ENCODE results near the gene PEPD.

PEPD gene

DNA sequence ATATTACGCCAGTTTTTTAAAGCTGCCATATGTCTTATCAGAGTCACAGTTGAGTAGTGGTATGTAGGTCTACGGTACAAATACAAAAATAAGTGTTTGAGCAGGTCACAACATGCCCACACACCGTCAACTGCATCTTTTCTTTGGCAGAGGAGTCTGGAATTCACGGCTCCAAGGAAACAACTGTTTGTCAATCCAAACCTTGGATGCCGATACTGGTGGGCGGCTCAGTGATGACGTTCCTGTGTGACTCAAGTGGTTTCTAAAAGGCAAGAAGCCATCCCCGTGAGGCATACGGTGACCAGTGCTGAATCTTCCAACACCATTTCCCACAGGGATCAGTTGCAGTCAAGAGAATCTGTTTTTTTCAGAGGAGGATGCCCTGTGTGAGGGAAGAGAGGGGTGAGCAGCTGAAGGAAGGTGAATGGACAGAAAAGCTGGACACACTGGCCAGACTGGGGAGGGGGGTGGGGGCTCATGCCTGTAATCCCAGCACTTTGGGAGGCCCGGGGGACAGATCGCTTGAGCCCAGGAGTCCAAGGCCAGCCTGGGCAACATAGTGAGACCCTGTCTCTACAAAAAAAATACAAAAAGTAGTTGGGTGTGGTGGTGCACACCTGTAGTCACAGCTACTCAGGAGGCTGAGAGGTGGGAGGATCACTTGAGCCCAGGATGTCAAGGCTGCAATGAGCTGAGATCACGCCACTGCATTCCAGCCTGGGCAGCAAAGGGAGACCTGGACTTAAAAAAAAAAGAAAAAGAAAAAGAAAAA, 170.9 kb downstream of the PEPD start:
- no peak overlapping the region for H3K4ac ChIP-seq (ENCODE audit: low read length)
- no CpG with 5 or more reads among the region's 12 CpGs for WGBS, 2 donors (ENCODE audit: extremely low coverage in 2 of 2, insufficient read length in 2 of 2, insufficient replicate concordance in 1 of 2)
- no peak overlapping the region for H3K4me2 ChIP-seq (ENCODE audit: insufficient read depth, low read length, poor library complexity, severe bottlenecking)
- H3K27me3 ChIP-seq (ENCODE audit: control insufficient read depth in 3 of 3, insufficient read depth in 3 of 3, low read depth in 1 of 3, low read length in 3 of 3): peaks cover 0 to 20% (median 0%) of the 10 kb centered on the region in 3 experiments
- H3K18ac ChIP-seq (ENCODE audit: low read length): no peak overlapping the region
- peaks cover 0 to 3% of the 10 kb centered on the region in 2 donors for H3K9me3 ChIP-seq (replicated peaks in 1 of 2; ENCODE audit: control insufficient read depth in 2 of 2, insufficient read depth in 1 of 2, low read depth in 1 of 2, low read length in 2 of 2)
- H3K23ac ChIP-seq (ENCODE audit: low read depth, low read length, poor library complexity): no peak overlapping the region
- H3K4me3 ChIP-seq (ENCODE audit: low read length in 2 of 2): no peak overlapping the region
- no peak for DNase-seq (ENCODE audit: low spot score)
- no peak overlapping the region for H2BK12ac ChIP-seq (ENCODE audit: low read length)
- no peak overlapping the region for H4K91ac ChIP-seq (ENCODE audit: low read depth, low read length, poor library complexity)
- no peak overlapping the region for H4K8ac ChIP-seq (ENCODE audit: low read depth, low read length)
- no peak overlapping the region for H2BK15ac ChIP-seq (ENCODE audit: low read length)
- H2AFZ ChIP-seq (ENCODE audit: low read length): no peak overlapping the region
- H3K14ac ChIP-seq (ENCODE audit: low read length): no peak overlapping the region
- H3K4me1 ChIP-seq (ENCODE audit: control insufficient read depth in 2 of 2, insufficient read depth in 1 of 2, low read depth in 1 of 2, low read length in 2 of 2): no peaks in the 10 kb centered on the region
- no peak overlapping the region for H2BK5ac ChIP-seq (ENCODE audit: low read length)
- no peak overlapping the region for H2AK5ac ChIP-seq (ENCODE audit: low read depth, low read length)
- H3K9ac ChIP-seq (ENCODE audit: low read depth, low read length, poor library complexity): no peak overlapping the region
- H2BK120ac ChIP-seq (ENCODE audit: low read depth, low read length): no peak overlapping the region
- H3K27ac ChIP-seq (replicated peaks; ENCODE audit: low read length): no peak overlapping the region
- no peaks in the 10 kb centered on the region for H3K36me3 ChIP-seq (replicated peaks in 1 of 2; ENCODE audit: control insufficient read depth in 2 of 2, insufficient read depth in 2 of 2, low read length in 2 of 2)
- no peaks in the 10 kb centered on the region for H3K79me1 ChIP-seq (ENCODE audit: low read depth, low read length)

DNA sequence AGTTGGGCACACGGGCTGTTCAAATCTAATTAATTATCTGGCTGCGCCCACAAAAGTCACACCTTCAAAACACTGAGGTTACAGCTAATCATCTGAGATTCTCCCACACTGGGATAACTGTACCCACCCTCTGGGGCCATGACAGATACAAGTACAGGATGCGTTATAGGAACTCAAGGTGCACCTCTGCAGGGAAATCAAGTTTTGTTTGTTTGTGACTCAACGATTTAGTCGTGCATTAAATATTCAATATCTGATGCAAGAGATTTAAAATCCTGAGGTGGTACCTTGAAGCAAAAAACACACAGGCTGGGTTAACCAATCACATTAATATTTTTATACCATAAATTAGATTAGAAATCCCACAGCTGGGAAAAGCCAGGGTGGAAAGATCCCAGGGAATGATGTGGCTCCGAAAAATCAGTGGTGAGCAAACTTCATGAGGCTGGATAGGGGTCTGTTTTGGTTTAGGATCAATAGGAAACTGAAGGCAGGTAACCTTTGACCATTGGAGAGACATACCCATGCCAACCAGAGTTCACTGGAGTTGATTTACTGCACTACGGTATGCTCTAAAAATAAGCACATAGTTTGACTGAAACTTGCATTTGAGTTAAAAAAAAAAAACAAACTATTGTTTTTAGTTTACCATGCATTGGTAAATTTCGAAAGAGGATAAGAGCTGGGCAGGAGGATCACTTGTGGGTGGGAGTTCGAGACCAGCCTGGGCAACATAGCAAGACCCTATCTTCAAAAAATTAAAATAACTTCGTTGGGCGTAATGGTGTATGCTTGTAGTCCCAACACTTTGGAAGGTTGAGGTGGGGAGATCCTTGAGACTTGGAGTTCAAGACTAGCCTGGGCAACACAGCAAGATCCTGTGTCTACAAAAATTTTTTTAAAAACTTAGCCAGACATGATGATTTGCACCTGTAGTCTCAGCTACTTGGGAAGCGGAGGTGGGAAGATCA, 172.0 kb downstream of the PEPD start:
- no peak overlapping the region for H2BK15ac ChIP-seq (ENCODE audit: low read length)
- H4K91ac ChIP-seq (ENCODE audit: low read depth, low read length, poor library complexity): no peak overlapping the region
- peaks cover 0 to 20% (median 0%) of the 10 kb centered on the region in 3 experiments for H3K27me3 ChIP-seq (ENCODE audit: control insufficient read depth in 3 of 3, insufficient read depth in 3 of 3, low read depth in 1 of 3, low read length in 3 of 3)
- H3K4me1 ChIP-seq (ENCODE audit: control insufficient read depth in 2 of 2, insufficient read depth in 1 of 2, low read depth in 1 of 2, low read length in 2 of 2): peaks cover 0 to 1% of the 10 kb centered on the region in 2 donors
- no peak overlapping the region for H2BK120ac ChIP-seq (ENCODE audit: low read depth, low read length)
- no peak overlapping the region for H4K8ac ChIP-seq (ENCODE audit: low read depth, low read length)
- no peak for DNase-seq (ENCODE audit: low spot score)
- H3K4me3 ChIP-seq (ENCODE audit: low read length in 2 of 2): no peak overlapping the region
- H2BK12ac ChIP-seq (ENCODE audit: low read length): no peak overlapping the region
- H3K79me1 ChIP-seq (ENCODE audit: low read depth, low read length): no peaks in the 10 kb centered on the region
- H2AK5ac ChIP-seq (ENCODE audit: low read depth, low read length): no peak overlapping the region
- no peak overlapping the region for H3K23ac ChIP-seq (ENCODE audit: low read depth, low read length, poor library complexity)
- H2AFZ ChIP-seq (ENCODE audit: low read length): no peak overlapping the region
- WGBS, 2 donors (ENCODE audit: extremely low coverage in 2 of 2, insufficient read length in 2 of 2, insufficient replicate concordance in 1 of 2): no CpG with 5 or more reads among the region's 12 CpGs
- H2BK5ac ChIP-seq (ENCODE audit: low read length): no peak overlapping the region
- no peak overlapping the region for H3K9ac ChIP-seq (ENCODE audit: low read depth, low read length, poor library complexity)
- H3K4me2 ChIP-seq (ENCODE audit: insufficient read depth, low read length, poor library complexity, severe bottlenecking): no peak overlapping the region
- no peak overlapping the region for H3K14ac ChIP-seq (ENCODE audit: low read length)
- H3K36me3 ChIP-seq (replicated peaks in 1 of 2; ENCODE audit: control insufficient read depth in 2 of 2, insufficient read depth in 2 of 2, low read length in 2 of 2): no peaks in the 10 kb centered on the region
- H3K4ac ChIP-seq (ENCODE audit: low read length): no peak overlapping the region
- H3K9me3 ChIP-seq (replicated peaks in 1 of 2; ENCODE audit: control insufficient read depth in 2 of 2, insufficient read depth in 1 of 2, low read depth in 1 of 2, low read length in 2 of 2): no peaks in the 10 kb centered on the region
- H3K18ac ChIP-seq (ENCODE audit: low read length): no peak overlapping the region
- no peak overlapping the region for H3K27ac ChIP-seq (replicated peaks; ENCODE audit: low read length)

DNA sequence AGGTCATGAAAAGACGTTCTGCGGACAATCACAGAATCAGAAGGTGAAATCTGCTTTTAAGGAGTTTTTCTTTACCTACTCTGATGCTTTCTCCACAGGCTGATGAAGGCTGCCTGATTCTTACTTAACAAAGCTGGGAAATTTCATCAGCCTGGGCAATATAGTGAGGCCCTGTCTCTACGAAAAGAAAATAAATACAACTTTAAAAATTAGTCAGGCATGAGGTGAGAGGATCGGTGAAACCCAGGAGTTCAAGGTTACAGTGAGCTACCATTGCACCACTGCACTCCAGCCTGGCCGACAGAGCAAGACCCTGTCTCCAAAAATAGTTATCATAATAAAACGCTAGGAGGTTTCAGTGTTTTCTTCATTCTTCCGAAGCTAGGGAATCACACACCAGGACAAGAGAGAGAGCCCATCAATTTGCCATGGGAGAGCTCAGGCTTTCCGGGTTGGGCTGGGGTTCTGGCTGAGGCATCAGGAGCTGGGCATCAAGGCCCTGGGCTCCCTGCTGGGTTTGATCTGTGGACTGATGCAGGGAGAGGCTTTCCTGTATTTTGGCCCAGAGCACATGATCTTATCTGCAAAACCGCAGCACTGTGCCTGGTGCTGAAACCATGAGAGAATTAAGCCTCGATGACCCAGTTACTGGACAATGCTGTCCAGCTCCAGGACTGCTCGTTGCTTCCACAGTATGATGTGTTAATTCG, 173.1 kb downstream of the PEPD start:
- H3K23ac ChIP-seq (ENCODE audit: low read depth, low read length, poor library complexity): no peak overlapping the region
- H3K27me3 ChIP-seq (ENCODE audit: control insufficient read depth in 3 of 3, insufficient read depth in 3 of 3, low read depth in 1 of 3, low read length in 3 of 3): peaks cover 0 to 26% (median 0%) of the 10 kb centered on the region in 3 experiments
- no peak overlapping the region for H3K9ac ChIP-seq (ENCODE audit: low read depth, low read length, poor library complexity)
- H3K79me1 ChIP-seq (ENCODE audit: low read depth, low read length): no peaks in the 10 kb centered on the region
- no peak overlapping the region for H3K4me3 ChIP-seq (ENCODE audit: low read length in 2 of 2)
- H2AFZ ChIP-seq (ENCODE audit: low read length): no peak overlapping the region
- no peak overlapping the region for H2BK5ac ChIP-seq (ENCODE audit: low read length)
- no peak for DNase-seq (ENCODE audit: low spot score)
- no peak overlapping the region for H4K91ac ChIP-seq (ENCODE audit: low read depth, low read length, poor library complexity)
- no peaks in the 10 kb centered on the region for H3K36me3 ChIP-seq (replicated peaks in 1 of 2; ENCODE audit: control insufficient read depth in 2 of 2, insufficient read depth in 2 of 2, low read length in 2 of 2)
- no peak overlapping the region for H4K8ac ChIP-seq (ENCODE audit: low read depth, low read length)
- no peak overlapping the region for H2BK15ac ChIP-seq (ENCODE audit: low read length)
- H3K4me2 ChIP-seq (ENCODE audit: insufficient read depth, low read length, poor library complexity, severe bottlenecking): no peak overlapping the region
- no peaks in the 10 kb centered on the region for H3K9me3 ChIP-seq (replicated peaks in 1 of 2; ENCODE audit: control insufficient read depth in 2 of 2, insufficient read depth in 1 of 2, low read depth in 1 of 2, low read length in 2 of 2)
- no peak overlapping the region for H2AK5ac ChIP-seq (ENCODE audit: low read depth, low read length)
- no peak overlapping the region for H3K27ac ChIP-seq (replicated peaks; ENCODE audit: low read length)
- no peak overlapping the region for H3K4ac ChIP-seq (ENCODE audit: low read length)
- no peak overlapping the region for H2BK12ac ChIP-seq (ENCODE audit: low read length)
- H3K4me1 ChIP-seq (ENCODE audit: control insufficient read depth in 2 of 2, insufficient read depth in 1 of 2, low read depth in 1 of 2, low read length in 2 of 2): peaks cover 1 to 7% of the 10 kb centered on the region in 2 donors
- no peak overlapping the region for H3K14ac ChIP-seq (ENCODE audit: low read length)
- WGBS, 2 donors (ENCODE audit: extremely low coverage in 2 of 2, insufficient read length in 2 of 2, insufficient replicate concordance in 1 of 2): no CpG with 5 or more reads among the region's 12 CpGs
- H2BK120ac ChIP-seq (ENCODE audit: low read depth, low read length): no peak overlapping the region
- H3K18ac ChIP-seq (ENCODE audit: low read length): no peak overlapping the region

All from neuronal stem cell (in vitro differentiated cells).